HEK293 (cell line): ENCODE results near the gene ZNF835.

Experiments used
- CTCF ChIA-PET: fragments of 350-600 bp; formaldehyde crosslinking; extraction: SDS; loops from one replicate; lab custom pipeline; 2021; ENCODE audit warnings: antibody characterized with exemption; lab: Yijun Ruan, JAX
- POLR2A ChIA-PET: fragments of 300-600 bp; formaldehyde crosslinking; extraction: SDS; loops from one replicate; lab custom pipeline; 2020; ENCODE audit warnings: antibody characterized with exemption, inconsistent platforms; lab: Yijun Ruan, JAX
- H3K27ac ChIP-seq: fragments of 200-500 bp; sonication (Bioruptor generic); 2 replicates; pipeline ENCODE4 v1.5.1; 2014; ENCODE audit warnings: low read depth, low read length, control low read depth, inconsistent platforms; ENCODE audit errors: extremely low read depth
- H3K36me3 ChIP-seq, 2 experiments: fragments of 200-500 bp in 1 of 2; sonication (Bioruptor generic) in 1 of 2; 1 replicate in 1 of 2; 2 replicates in 1 of 2; pipeline ENCODE4 v1.5.1; 2014 to 2017; ENCODE audit warnings: inconsistent platforms in 2 of 2, low read length in 2 of 2; ENCODE audit not compliant: control insufficient read depth in 2 of 2, insufficient read depth in 1 of 2
- H3K4me1 ChIP-seq: fragments of 200-500 bp; sonication (Bioruptor generic); 2 replicates; pipeline ENCODE4 v1.5.1; 2014; ENCODE audit warnings: mild to moderate bottlenecking, low read length, inconsistent platforms; ENCODE audit not compliant: control insufficient read depth, insufficient read depth
- H3K4me3 ChIP-seq: 2 replicates; pipeline ENCODE4 v1.5.1; 2011; ENCODE audit warnings: low read depth, mild to moderate bottlenecking, control low read depth, low read length, moderate library complexity
- H3K9me3 ChIP-seq: fragments of 200-500 bp; sonication (Bioruptor generic); 2 replicates; pipeline ENCODE4 v1.5.1; 2014; ENCODE audit warnings: low read depth, low read length, inconsistent platforms; ENCODE audit not compliant: control insufficient read depth, insufficient read depth
- GLI4 ChIP-seq: fragments of 450-650 bp; formaldehyde crosslinking; IDR thresholded peaks from 2 replicates; pipeline ENCODE4 v1.5.1; 2016; ENCODE audit warnings: missing biosample characterization, missing genetic modification characterization
- MZF1 ChIP-seq: fragments of 450-650 bp; formaldehyde crosslinking; IDR thresholded peaks from 2 replicates; pipeline ENCODE4 v1.5.1; 2017; ENCODE audit warnings: missing biosample characterization, missing genetic modification characterization, borderline replicate concordance
- PRDM1 ChIP-seq: fragments of 450-650 bp; formaldehyde crosslinking; IDR thresholded peaks from 2 replicates; pipeline ENCODE4; 2016; ENCODE audit warnings: missing biosample characterization, missing genetic modification characterization
- PRDM4 ChIP-seq: fragments of 450-650 bp; formaldehyde crosslinking; IDR thresholded peaks from 2 replicates; pipeline ENCODE4 v1.5.1; 2017; ENCODE audit warnings: missing biosample characterization, missing genetic modification characterization
- TCF7L2 ChIP-seq: IDR thresholded peaks from 2 replicates; pipeline ENCODE4 v1.6.1; 2011; ENCODE audit warnings: low read depth, mild to moderate bottlenecking, inconsistent platforms, low read length, moderate library complexity, borderline replicate concordance
- ZBTB11 ChIP-seq: fragments of 450-650 bp; formaldehyde crosslinking; conservative IDR thresholded peaks from 2 replicates; pipeline ENCODE4 v1.5.1; 2016; ENCODE audit warnings: low read depth, missing biosample characterization, missing genetic modification characterization
- ZFHX2 ChIP-seq: fragments of 450-650 bp; formaldehyde crosslinking; conservative IDR thresholded peaks from 2 replicates; pipeline ENCODE4 v1.5.1; 2016; ENCODE audit warnings: missing biosample characterization, missing genetic modification characterization
- ZNF10 ChIP-seq: fragments of 450-650 bp; formaldehyde crosslinking; IDR thresholded peaks from 2 replicates; pipeline ENCODE4 v1.5.1; 2017; ENCODE audit warnings: missing biosample characterization, missing genetic modification characterization
- ZNF114 ChIP-seq: fragments of 450-650 bp; formaldehyde crosslinking; IDR thresholded peaks from 2 replicates; pipeline ENCODE4 v1.5.0; 2017; ENCODE audit warnings: missing biosample characterization, missing genetic modification characterization
- ZNF155 ChIP-seq: fragments of 450-650 bp; formaldehyde crosslinking; IDR thresholded peaks from 2 replicates; pipeline ENCODE4 v1.5.1; 2016; ENCODE audit warnings: missing biosample characterization, missing genetic modification characterization
- ZNF19 ChIP-seq: fragments of 450-650 bp; formaldehyde crosslinking; IDR thresholded peaks from 2 replicates; pipeline ENCODE4; 2016; ENCODE audit warnings: missing biosample characterization, missing genetic modification characterization, low read depth
- ZNF302 ChIP-seq: fragments of 450-650 bp; formaldehyde crosslinking; IDR thresholded peaks from 2 replicates; pipeline ENCODE4 v1.5.1; 2016; ENCODE audit warnings: missing biosample characterization, missing genetic modification characterization, low read depth
- ZNF324 ChIP-seq: fragments of 450-650 bp; formaldehyde crosslinking; IDR thresholded peaks from 2 replicates; pipeline ENCODE4 v1.5.1; 2016; ENCODE audit warnings: missing biosample characterization, missing genetic modification characterization
- ZNF335 ChIP-seq: fragments of 450-650 bp; formaldehyde crosslinking; conservative IDR thresholded peaks from 2 replicates; pipeline ENCODE4 v1.5.1; 2016; ENCODE audit warnings: missing biosample characterization, missing genetic modification characterization
- ZNF362 ChIP-seq: fragments of 450-650 bp; formaldehyde crosslinking; IDR thresholded peaks from 2 replicates; pipeline ENCODE4 v1.5.1; 2016; ENCODE audit warnings: missing biosample characterization, missing genetic modification characterization
- ZNF423 ChIP-seq: fragments of 450-650 bp; formaldehyde crosslinking; IDR thresholded peaks from 2 replicates; pipeline ENCODE4 v1.5.1; 2016; ENCODE audit warnings: missing biosample characterization, missing genetic modification characterization
- ZNF48 ChIP-seq: fragments of 450-650 bp; formaldehyde crosslinking; IDR thresholded peaks from 2 replicates; pipeline ENCODE4 v1.5.1; 2016; ENCODE audit warnings: missing biosample characterization, missing genetic modification characterization
- ZNF529 ChIP-seq: fragments of 450-650 bp; formaldehyde crosslinking; IDR thresholded peaks from 2 replicates; pipeline ENCODE4 v1.5.1; 2017; ENCODE audit warnings: missing genetic modification characterization, missing biosample characterization; ENCODE audit not compliant: insufficient replicate concordance
- ZNF560 ChIP-seq: fragments of 450-650 bp; formaldehyde crosslinking; IDR thresholded peaks from 2 replicates; pipeline ENCODE4 v1.5.1; 2017; ENCODE audit warnings: missing biosample characterization, missing genetic modification characterization, borderline replicate concordance
- ZNF624 ChIP-seq: fragments of 450-650 bp; formaldehyde crosslinking; IDR thresholded peaks from 2 replicates; pipeline ENCODE4 v1.5.1; 2017; ENCODE audit warnings: missing biosample characterization, missing genetic modification characterization
- ZNF768 ChIP-seq: fragments of 450-650 bp; formaldehyde crosslinking; IDR thresholded peaks from 2 replicates; pipeline ENCODE4 v1.5.1; 2018; ENCODE audit warnings: missing biosample characterization, mild to moderate bottlenecking, missing genetic modification characterization
- TF ChIP-seq, protein P1 (sequence below): fragments of 450-650 bp; formaldehyde crosslinking; IDR thresholded peaks from 2 replicates; pipeline ENCODE4 v1.5.1; 2016; ENCODE audit warnings: missing biosample characterization, missing genetic modification characterization
- TF ChIP-seq, protein P2 (sequence below): fragments of 450-650 bp; formaldehyde crosslinking; IDR thresholded peaks from 2 replicates; pipeline ENCODE4 v1.5.1; 2016; ENCODE audit warnings: missing biosample characterization, missing genetic modification characterization

Gene ZNF835

GRCh38 chr19:56670401-56670960, 1.1 kb downstream of the ZNF835 start:
- no peak overlapping the region for H3K27ac ChIP-seq
- no peaks in the 10 kb centered on the region for H3K36me3 ChIP-seq
- ChIA-PET POLR2A (no interaction called here), CTCF (no interaction called here)
- no peak overlapping the region for H3K4me3 ChIP-seq
- no peak for TF ChIP-seq ZNF10 (tag by site-specific recombination)
- TF ChIP-seq GLI4 (tag by site-specific recombination), result no peak
- no peak for TF ChIP-seq ZNF423 (tag by site-specific recombination)
- TF ChIP-seq, protein P1, sequence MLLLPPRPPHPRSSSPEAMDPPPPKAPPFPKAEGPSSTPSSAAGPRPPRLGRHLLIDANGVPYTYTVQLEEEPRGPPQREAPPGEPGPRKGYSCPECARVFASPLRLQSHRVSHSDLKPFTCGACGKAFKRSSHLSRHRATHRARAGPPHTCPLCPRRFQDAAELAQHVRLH, result no peak
- TF ChIP-seq ZNF362 (tag by site-specific recombination), result no peak
- no peak for TF ChIP-seq ZNF48 (tag by site-specific recombination)
- no peak for TF ChIP-seq ZNF768
- TF ChIP-seq, protein P2, sequence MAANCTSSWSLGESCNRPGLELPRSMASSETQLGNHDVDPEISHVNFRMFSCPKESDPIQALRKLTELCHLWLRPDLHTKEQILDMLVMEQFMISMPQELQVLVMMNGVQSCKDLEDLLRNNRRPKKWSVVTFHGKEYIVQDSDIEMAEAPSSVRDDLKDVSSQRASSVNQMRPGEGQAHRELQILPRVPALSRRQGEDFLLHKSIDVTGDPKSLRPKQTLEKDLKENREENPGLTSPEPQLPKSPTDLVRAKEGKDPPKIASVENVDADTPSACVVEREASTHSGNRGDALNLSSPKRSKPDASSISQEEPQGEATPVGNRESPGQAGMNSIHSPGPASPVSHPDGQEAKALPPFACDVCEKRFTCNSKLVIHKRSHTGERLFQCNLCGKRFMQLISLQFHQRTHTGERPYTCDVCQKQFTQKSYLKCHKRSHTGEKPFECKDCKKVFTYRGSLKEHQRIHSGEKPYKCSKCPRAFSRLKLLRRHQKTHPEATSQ (tag by site-specific recombination), result no peak
- TF ChIP-seq ZNF155 (tag by site-specific recombination), result no peak
- no peak for TF ChIP-seq ZNF19
- no peaks in the 10 kb centered on the region for H3K4me1 ChIP-seq
- peaks cover 2% of the 10 kb centered on the region; the same call in 1 of the 2 replicates for H3K9me3 ChIP-seq

GRCh38 chr19:56668676-56669075, 2.9 kb downstream of the ZNF835 start:
- Histone ChIP-seq H3K4me3 (no peak overlapping the region), H3K27ac (no peak overlapping the region), H3K4me1 (no peaks in the 10 kb centered on the region), H3K9me3 (peaks cover 2% of the 10 kb centered on the region; the same call in 1 of the 2 replicates), H3K36me3 (no peaks in the 10 kb centered on the region)
- CTCF ChIA-PET, result interaction anchor here (0.6 kb wide), 1 partner anchor 436 kb away, joined by 3 read pairs; no protein-coding TSS in a partner anchor
- no peak for TF ChIP-seq ZNF560 (tag by site-specific recombination)
- TF ChIP-seq ZNF335 (tag by site-specific recombination), result no peak
- no peak for TF ChIP-seq ZNF624 (tag by site-specific recombination)
- TF ChIP-seq TCF7L2, result no peak
- no peak for TF ChIP-seq MZF1 (tag by site-specific recombination)
- no peak for TF ChIP-seq ZNF114 (tag by site-specific recombination)
- no peak for TF ChIP-seq PRDM1 (tag by site-specific recombination)
- TF ChIP-seq ZNF529 (tag by site-specific recombination), result no peak
- TF ChIP-seq ZNF324 (tag by site-specific recombination), result no peak
- POLR2A ChIA-PET, result no interaction called here

- H3K27ac ChIP-seq, result no peak overlapping the region
- TF ChIP-seq ZNF302 (tag by site-specific recombination) (no peak), ZFHX2 (tag by site-specific recombination) (no peak), ZNF529 (tag by site-specific recombination) (no peak), PRDM4 (tag by site-specific recombination) (no peak), ZBTB11 (tag by site-specific recombination) (no peak)
- TF ChIP-seq, all 188 proteins: peak for 0
- Histone ChIP-seq H3K9me3 (peaks cover 2% of the 10 kb centered on the region; the same call in 1 of the 2 replicates), H3K36me3 (no peaks in the 10 kb centered on the region), H3K4me3 (no peak overlapping the region), H3K4me1 (no peaks in the 10 kb centered on the region)
- CTCF ChIA-PET, result interaction anchor here (0.8 kb wide), 1 partner anchor 52 kb away, joined by 3 read pairs; no protein-coding TSS in a partner anchor
- POLR2A ChIA-PET, result no interaction called here
Observed at GRCh38 chr19:56667311-56667870, 4.2 kb downstream of the ZNF835 start.
